ENCODE results near the gene SPINK4. TPM values are rescaled to one million over a fixed set of nuclear protein-coding genes. Genes with fewer than 3 reads are reported as not detected.

The SPINK4 gene
- total RNA-seq, 1 experiment from 2014 or later, result not detected

Other genes with a start within 250 kb of the SPINK4 start
- 36.6 and 48.7 TPM in 2 replicates for gene APTX, start 238.5 kb upstream of the SPINK4 start, total RNA-seq (2014; rRNA removed; shearing (Covaris generic))
- 142 and 143 TPM in 2 replicates for gene DNAJA1, start 214.9 kb upstream of the SPINK4 start, total RNA-seq (2014; rRNA removed; shearing (Covaris generic))
- 12.9 and 17.0 TPM in 2 replicates for gene SMU1, start 163.5 kb upstream of the SPINK4 start, total RNA-seq (2014; rRNA removed; shearing (Covaris generic))
- gene B4GALT1, start 72.8 kb upstream of the SPINK4 start, total RNA-seq (2014; rRNA removed; shearing (Covaris generic)), result 2.6 and 4.7 TPM in 2 replicates
- gene BAG1, start 24.5 kb downstream of the SPINK4 start, total RNA-seq (2014; rRNA removed; shearing (Covaris generic)), result 25.0 and 39.4 TPM in 2 replicates
- gene CHMP5, start 24.9 kb downstream of the SPINK4 start, total RNA-seq (2014; rRNA removed; shearing (Covaris generic)), result 60.5 and 65.9 TPM in 2 replicates
- 10.3 and 13.0 TPM in 2 replicates for gene NFX1, start 50.3 kb downstream of the SPINK4 start, total RNA-seq (2014; rRNA removed; shearing (Covaris generic))
- not detected in 2 replicates for gene AQP7, start 162.4 kb downstream of the SPINK4 start, total RNA-seq (2014; rRNA removed; shearing (Covaris generic))
- gene AQP3, start 207.4 kb downstream of the SPINK4 start, total RNA-seq (2014; rRNA removed; shearing (Covaris generic)), result not detected in 2 replicates
- 11.9 and 14.5 TPM in 2 replicates for gene NOL6, start 233.8 kb downstream of the SPINK4 start, total RNA-seq (2014; rRNA removed; shearing (Covaris generic))

Measured in SJSA1 (cell line).